Measurements from ENCODE around the gene SLC1A4.

Gene SLC1A4

GRCh38 chr2:64989126-64989981 is at the start of gene SLC1A4:
Gene SLC1A4, plus strand, starts transcription at chr2:64989399. Its CDS starts 245 bp downstream, at chr2:64989644.
- Histone ChIP-seq H3K9me3 (ENCODE audit: low read length) (no peaks in the 10 kb centered on the region), H3K4me1 (ENCODE audit: insufficient read depth, low read length) (peaks cover 27% of the 10 kb centered on the region), H3K4me3 (ENCODE audit: low read length) (peak within 1 kb of the TSS; percentile 60), H3K27me3 (ENCODE audit: insufficient read depth, low read length) (no peaks in the 10 kb centered on the region), H2AFZ (ENCODE audit: low read depth, low read length) (peak within 1 kb of the TSS; percentile 68), H3K36me3 (ENCODE audit: insufficient read depth, low read length) (no peaks in the 10 kb centered on the region)

DNA sequence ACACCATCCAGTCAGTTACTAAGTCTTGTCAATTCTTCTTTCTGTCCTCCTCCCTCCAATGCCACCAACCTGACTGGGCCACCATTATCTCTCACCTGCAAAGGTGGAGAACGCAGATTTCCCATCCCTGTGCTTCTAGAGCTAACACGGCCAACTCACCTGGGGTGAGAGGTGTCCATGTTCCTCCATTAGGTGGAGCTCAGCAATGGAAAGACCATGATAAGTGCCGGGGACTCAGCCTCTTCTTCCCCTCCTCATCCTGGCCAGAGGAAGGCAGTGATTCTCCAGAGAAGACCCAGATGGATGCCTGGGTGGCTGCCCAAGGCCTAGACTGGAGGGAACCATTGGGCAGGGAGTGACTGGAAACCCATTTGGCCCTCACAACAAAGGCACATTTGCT is 48.1 kb upstream of the SLC1A4 start:
- no peaks in the 10 kb centered on the region for H3K36me3 ChIP-seq (ENCODE audit: insufficient read depth, low read length)
- no peak overlapping the region for H3K4me3 ChIP-seq (ENCODE audit: low read length)
- H3K4me1 ChIP-seq (ENCODE audit: insufficient read depth, low read length): no peaks in the 10 kb centered on the region
- H3K9me3 ChIP-seq (ENCODE audit: low read length): no peaks in the 10 kb centered on the region
- no peak overlapping the region for H2AFZ ChIP-seq (ENCODE audit: low read depth, low read length)
- H3K27me3 ChIP-seq (ENCODE audit: insufficient read depth, low read length): no peaks in the 10 kb centered on the region

GRCh38 chr2:64941801-64942200 is 47.4 kb upstream of the SLC1A4 start:
- Histone ChIP-seq H2AFZ (ENCODE audit: low read depth, low read length) (no peak overlapping the region), H3K27me3 (ENCODE audit: insufficient read depth, low read length) (no peaks in the 10 kb centered on the region), H3K9me3 (ENCODE audit: low read length) (no peaks in the 10 kb centered on the region), H3K4me3 (ENCODE audit: low read length) (no peak overlapping the region), H3K36me3 (ENCODE audit: insufficient read depth, low read length) (no peaks in the 10 kb centered on the region), H3K4me1 (ENCODE audit: insufficient read depth, low read length) (no peaks in the 10 kb centered on the region)

- Histone ChIP-seq H2AFZ (ENCODE audit: low read depth, low read length) (no peak overlapping the region), H3K4me3 (ENCODE audit: low read length) (no peak overlapping the region), H3K9me3 (ENCODE audit: low read length) (no peaks in the 10 kb centered on the region), H3K4me1 (ENCODE audit: insufficient read depth, low read length) (no peaks in the 10 kb centered on the region), H3K27me3 (ENCODE audit: insufficient read depth, low read length) (no peaks in the 10 kb centered on the region), H3K36me3 (ENCODE audit: insufficient read depth, low read length) (no peaks in the 10 kb centered on the region)
These were observed 46.5 kb upstream of the SLC1A4 start for GRCh38 chr2:64942693-64943092.

- Histone ChIP-seq H3K9me3 (ENCODE audit: low read length) (no peaks in the 10 kb centered on the region), H3K4me1 (ENCODE audit: insufficient read depth, low read length) (no peaks in the 10 kb centered on the region), H3K4me3 (ENCODE audit: low read length) (no peak overlapping the region), H3K36me3 (ENCODE audit: insufficient read depth, low read length) (no peaks in the 10 kb centered on the region), H2AFZ (ENCODE audit: low read depth, low read length) (no peak overlapping the region), H3K27me3 (ENCODE audit: insufficient read depth, low read length) (no peaks in the 10 kb centered on the region)
These were observed 45.6 kb upstream of the SLC1A4 start for GRCh38 chr2:64943387-64944150.

DNA sequence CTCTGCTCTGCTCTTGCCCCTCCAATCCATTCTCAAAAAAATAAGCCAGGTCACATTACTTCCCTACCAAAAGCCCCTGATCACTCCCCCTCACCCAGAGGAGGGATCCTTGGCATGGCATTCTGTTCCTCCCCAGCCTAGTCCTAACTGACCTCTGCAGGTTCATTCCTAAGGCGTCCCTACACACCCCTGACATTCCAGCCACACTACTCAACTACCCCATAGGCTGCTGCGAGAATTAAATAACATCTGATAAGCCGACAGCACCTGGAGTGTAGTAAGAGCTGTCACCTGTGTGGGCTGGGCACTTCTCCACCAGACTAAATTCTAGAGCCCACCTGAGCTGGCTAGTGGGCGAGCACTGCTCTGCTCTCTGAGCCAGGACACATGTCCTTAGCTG is 44.7 kb upstream of the SLC1A4 start:
- Histone ChIP-seq H2AFZ (ENCODE audit: low read depth, low read length) (no peak overlapping the region), H3K9me3 (ENCODE audit: low read length) (no peaks in the 10 kb centered on the region), H3K27me3 (ENCODE audit: insufficient read depth, low read length) (no peaks in the 10 kb centered on the region), H3K4me3 (ENCODE audit: low read length) (no peak overlapping the region), H3K4me1 (ENCODE audit: insufficient read depth, low read length) (no peaks in the 10 kb centered on the region), H3K36me3 (ENCODE audit: insufficient read depth, low read length) (no peaks in the 10 kb centered on the region)

DNA sequence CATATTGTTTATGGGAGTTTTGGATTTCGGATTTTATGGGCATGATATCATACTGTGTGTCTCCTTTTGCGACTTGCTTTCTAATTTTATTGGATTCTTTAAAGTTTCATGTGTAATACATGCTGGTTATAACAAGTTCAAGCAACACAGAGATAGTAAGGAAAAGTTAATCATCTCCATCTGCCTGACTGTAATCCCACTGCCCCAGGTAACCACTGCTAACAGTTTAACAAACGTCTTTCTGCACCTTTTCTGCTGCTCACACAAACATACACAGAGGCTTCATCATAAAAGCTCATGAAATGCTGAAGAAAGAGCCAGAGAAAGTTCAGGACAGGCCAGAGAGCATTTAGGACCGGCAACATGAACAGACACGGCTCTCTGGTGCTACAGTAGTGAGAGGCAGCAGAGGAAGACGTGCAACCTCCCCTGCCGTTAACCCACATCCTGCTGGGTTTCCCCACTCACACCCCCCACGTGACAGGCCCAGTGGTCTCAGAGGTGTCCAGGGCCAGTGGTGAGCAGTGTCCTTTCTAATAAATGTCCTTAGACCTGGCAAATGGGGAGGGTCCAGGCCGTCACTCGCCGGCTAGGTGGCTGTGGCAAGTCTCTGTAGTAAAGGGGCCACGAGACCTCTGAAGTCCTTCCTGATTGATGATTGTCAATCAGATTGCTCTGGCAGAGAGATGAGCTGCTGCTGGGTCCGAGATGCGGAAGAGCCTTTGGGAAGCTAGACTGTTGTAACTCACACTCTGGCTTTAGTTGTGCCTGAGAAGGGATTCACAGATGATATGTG is 43.0 kb upstream of the SLC1A4 start:
- no peaks in the 10 kb centered on the region for H3K4me1 ChIP-seq (ENCODE audit: insufficient read depth, low read length)
- H3K36me3 ChIP-seq (ENCODE audit: insufficient read depth, low read length): no peaks in the 10 kb centered on the region
- no peaks in the 10 kb centered on the region for H3K27me3 ChIP-seq (ENCODE audit: insufficient read depth, low read length)
- H2AFZ ChIP-seq (ENCODE audit: low read depth, low read length): no peak overlapping the region
- H3K4me3 ChIP-seq (ENCODE audit: low read length): no peak overlapping the region
- no peaks in the 10 kb centered on the region for H3K9me3 ChIP-seq (ENCODE audit: low read length)

- Histone ChIP-seq H3K9me3 (ENCODE audit: low read length) (no peaks in the 10 kb centered on the region), H3K4me3 (ENCODE audit: low read length) (no peak overlapping the region), H3K27me3 (ENCODE audit: insufficient read depth, low read length) (no peaks in the 10 kb centered on the region), H3K4me1 (ENCODE audit: insufficient read depth, low read length) (no peaks in the 10 kb centered on the region), H2AFZ (ENCODE audit: low read depth, low read length) (no peak overlapping the region), H3K36me3 (ENCODE audit: insufficient read depth, low read length) (no peaks in the 10 kb centered on the region)
These were observed 42.4 kb upstream of the SLC1A4 start for GRCh38 chr2:64946769-64947247.

DNA sequence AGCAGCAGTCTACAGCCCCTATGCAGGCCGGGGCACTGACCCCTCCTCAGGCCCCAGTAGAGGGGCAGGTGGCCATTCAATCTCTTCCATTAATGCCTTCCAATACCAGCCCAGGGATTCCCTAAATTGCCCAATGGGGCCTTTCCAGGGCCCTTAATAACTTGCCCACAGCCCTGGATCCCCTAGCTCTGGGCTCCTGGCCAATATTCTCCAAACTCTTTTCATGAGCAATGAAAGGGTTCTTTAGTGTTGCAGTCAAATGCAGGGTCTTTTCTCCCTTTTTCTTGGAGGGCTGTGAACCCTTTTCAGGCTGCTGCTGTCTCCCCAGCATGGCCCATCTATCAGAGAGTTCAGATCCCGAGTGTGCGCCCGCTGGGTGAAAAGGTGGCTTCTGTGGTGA is 41.3 kb upstream of the SLC1A4 start:
- no peaks in the 10 kb centered on the region for H3K4me1 ChIP-seq (ENCODE audit: insufficient read depth, low read length)
- no peak overlapping the region for H3K4me3 ChIP-seq (ENCODE audit: low read length)
- H3K9me3 ChIP-seq (ENCODE audit: low read length): no peaks in the 10 kb centered on the region
- H2AFZ ChIP-seq (ENCODE audit: low read depth, low read length): no peak overlapping the region
- H3K27me3 ChIP-seq (ENCODE audit: insufficient read depth, low read length): no peaks in the 10 kb centered on the region
- H3K36me3 ChIP-seq (ENCODE audit: insufficient read depth, low read length): no peaks in the 10 kb centered on the region

DNA sequence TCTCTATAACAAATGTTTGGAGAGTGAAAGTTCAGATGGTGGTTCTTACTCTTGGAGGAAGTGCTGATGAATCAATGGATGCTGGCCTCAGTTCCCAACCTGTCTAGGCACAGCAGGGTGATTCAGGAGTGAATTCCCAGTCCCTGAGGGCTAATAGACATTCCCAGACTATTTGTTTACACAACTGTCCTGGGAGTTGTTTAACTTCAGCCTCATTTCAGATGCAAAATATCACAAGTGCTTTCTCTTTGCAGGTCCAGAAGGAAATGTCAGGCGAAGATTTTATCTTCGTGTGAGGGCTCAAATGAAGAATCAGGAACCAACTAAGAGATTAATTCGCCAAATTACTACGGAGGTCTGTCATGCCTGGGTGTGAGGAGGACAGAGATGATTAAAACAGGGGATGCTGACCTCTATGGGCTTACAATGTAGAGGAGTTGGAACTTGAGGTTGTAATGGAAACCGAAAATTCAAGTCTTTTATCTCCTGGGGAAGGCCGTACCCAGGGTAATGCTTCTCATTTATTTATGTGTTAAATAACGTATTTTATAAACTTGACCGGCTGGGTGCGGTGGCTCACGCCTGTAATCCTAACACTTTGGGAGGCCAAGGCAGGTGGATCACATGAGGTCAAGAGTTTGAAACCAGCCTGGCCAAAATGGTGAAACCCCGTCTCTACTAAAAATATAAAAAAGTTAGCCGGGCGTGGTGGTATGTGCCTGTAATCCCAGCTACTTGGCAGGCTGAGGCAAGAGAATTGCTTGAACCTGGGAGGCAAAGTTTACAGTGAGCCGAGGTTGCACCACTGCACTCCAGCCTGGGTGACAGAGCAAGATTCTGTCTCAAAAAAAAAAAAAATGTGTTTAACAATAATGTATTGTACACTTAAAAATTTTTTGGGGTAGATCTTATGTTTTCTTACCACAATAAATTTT is 38.7 kb upstream of the SLC1A4 start:
- Histone ChIP-seq H2AFZ (ENCODE audit: low read depth, low read length) (no peak overlapping the region), H3K4me1 (ENCODE audit: insufficient read depth, low read length) (peaks cover 3% of the 10 kb centered on the region)

DNA sequence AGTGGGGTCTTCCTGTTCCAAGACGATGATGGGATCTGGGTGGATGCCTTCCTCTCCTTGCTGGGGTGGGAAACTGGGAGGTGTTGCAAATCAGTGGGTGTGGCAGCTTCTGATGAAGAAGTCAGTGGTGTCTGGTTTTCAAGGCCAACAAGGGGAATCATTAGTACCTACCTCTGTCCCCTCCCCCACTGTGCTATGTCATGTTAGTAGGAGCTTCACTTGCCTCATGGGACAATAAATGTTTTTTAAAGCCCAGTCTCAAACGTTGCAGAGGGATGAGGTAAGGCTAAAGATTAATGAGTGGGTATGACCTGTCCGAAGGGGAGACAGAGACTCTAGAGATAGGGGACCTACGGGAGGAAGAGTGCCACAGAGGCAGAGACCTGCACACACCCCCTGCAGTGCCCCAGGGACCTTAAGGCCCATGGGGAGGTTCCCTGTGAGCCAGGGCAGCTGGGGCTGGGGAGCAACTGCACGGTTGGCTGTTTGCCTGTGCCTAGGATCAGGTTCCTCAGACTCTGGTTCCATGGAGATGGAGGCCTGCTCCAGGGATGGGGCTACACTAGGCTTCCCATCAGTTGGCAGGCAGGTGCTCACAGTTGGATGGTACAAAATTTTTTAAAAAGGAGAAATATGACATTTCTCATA is 37.8 kb upstream of the SLC1A4 start:
- Histone ChIP-seq H2AFZ (ENCODE audit: low read depth, low read length) (no peak overlapping the region), H3K36me3 (ENCODE audit: insufficient read depth, low read length) (no peaks in the 10 kb centered on the region), H3K9me3 (ENCODE audit: low read length) (no peaks in the 10 kb centered on the region), H3K4me3 (ENCODE audit: low read length) (no peak overlapping the region), H3K4me1 (ENCODE audit: insufficient read depth, low read length) (peaks cover 3% of the 10 kb centered on the region), H3K27me3 (ENCODE audit: insufficient read depth, low read length) (no peaks in the 10 kb centered on the region)

More for the DNA sequence above, 38.7 kb upstream of the SLC1A4 start:
- H3K9me3 ChIP-seq (ENCODE audit: low read length): no peaks in the 10 kb centered on the region
- H3K27me3 ChIP-seq (ENCODE audit: insufficient read depth, low read length): no peaks in the 10 kb centered on the region
- no peak overlapping the region for H3K4me3 ChIP-seq (ENCODE audit: low read length)
- H3K36me3 ChIP-seq (ENCODE audit: insufficient read depth, low read length): no peaks in the 10 kb centered on the region

GRCh38 chr2:64952096-64952495 is 37.1 kb upstream of the SLC1A4 start:
- H3K27me3 ChIP-seq (ENCODE audit: insufficient read depth, low read length): no peaks in the 10 kb centered on the region
- H3K4me3 ChIP-seq (ENCODE audit: low read length): no peak overlapping the region
- H3K9me3 ChIP-seq (ENCODE audit: low read length): no peaks in the 10 kb centered on the region
- H3K4me1 ChIP-seq (ENCODE audit: insufficient read depth, low read length): peaks cover 3% of the 10 kb centered on the region
- H3K36me3 ChIP-seq (ENCODE audit: insufficient read depth, low read length): no peaks in the 10 kb centered on the region
- H2AFZ ChIP-seq (ENCODE audit: low read depth, low read length): no peak overlapping the region
